GM12891 (cell line): Measurements from ENCODE around the gene COL4A2.

Experiments used
- PAX5 ChIP-seq: IDR thresholded peaks from 2 replicates; pipeline ENCODE4 v1.6.1; 2011; ENCODE audit warnings: low read length, moderate library complexity, mild to moderate bottlenecking; ENCODE audit not compliant: insufficient read depth, severe bottlenecking
- POLR2A ChIP-seq: IDR thresholded peaks from 2 replicates; pipeline ENCODE4 v1.6.1; 2011; ENCODE audit warnings: low read depth, low read length, control low read depth
- POLR2AphosphoS5 ChIP-seq: IDR thresholded peaks from 2 replicates; pipeline ENCODE4 v1.6.1; 2011; ENCODE audit warnings: low read depth, low read length, control low read depth
- POU2F2 ChIP-seq: IDR thresholded peaks from 2 replicates; pipeline ENCODE4 v1.6.1; 2011; ENCODE audit warnings: low read depth, mild to moderate bottlenecking, control low read depth, low read length, moderate library complexity
- SPI1 ChIP-seq: IDR thresholded peaks from 2 replicates; pipeline ENCODE4 v1.6.1; 2011; ENCODE audit warnings: low read depth, low read length, control low read depth
- TAF1 ChIP-seq: IDR thresholded peaks from 2 replicates; pipeline ENCODE4 v1.6.1; 2011; ENCODE audit warnings: low read depth, low read length, control low read depth

DNA sequence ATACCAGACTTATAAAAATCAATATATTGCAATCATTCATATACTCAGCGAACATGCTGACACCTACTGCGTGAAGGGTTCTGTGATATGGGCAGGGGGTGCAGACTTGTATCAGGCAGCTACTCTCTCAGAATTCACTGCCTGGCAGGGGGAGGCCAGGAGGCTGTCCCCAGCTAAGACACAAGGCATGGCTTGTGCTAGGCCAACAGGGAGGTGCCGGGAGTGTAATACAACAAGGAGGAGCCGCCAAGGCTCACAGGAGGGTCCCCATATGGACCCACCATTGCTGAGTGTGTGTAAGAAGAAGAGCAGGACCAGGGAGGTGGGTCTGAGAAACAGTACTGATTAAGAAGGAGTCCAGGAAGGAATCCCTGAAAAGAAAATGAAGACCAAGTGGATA is 97.2 kb downstream of the COL4A2 start:
- TF ChIP-seq SPI1: no peak
- TF ChIP-seq POLR2A: no peak
- no peak for TF ChIP-seq POLR2AphosphoS5
- no peak for TF ChIP-seq TAF1
- TF ChIP-seq POU2F2: no peak
- no peak for TF ChIP-seq PAX5
